Lower lobe of right lung (tissue), 2 donors: ENCODE measurements around the gene MTCL1. TPM values are rescaled to one million over a fixed set of nuclear protein-coding genes. Genes with fewer than 3 reads are reported as not detected.
A peak's percentile ranks its signal among the peaks of the same experiment; 100 is the strongest.

ENCODE experiments used
- ATAC-seq, 2 donors: fragments of 200-7000 bp; cut with Tn5 transposase; one replicate each; pipeline ENCODE4 v1.9.1; 2020 to 2022; ENCODE audit warnings: mild to moderate bottlenecking in 2 of 2, moderate library complexity in 2 of 2
- DNase-seq: peaks from one replicate; pipeline ENCODE4 v3.0.0-alpha.2; 2020
- H3K27ac ChIP-seq: fragments of 200-600 bp; one replicate; pipeline ENCODE4 v1.8.0; 2022
- H3K27me3 ChIP-seq: fragments of 200-600 bp; one replicate; pipeline ENCODE4 v1.8.0; 2022; ENCODE audit warnings: low read depth
- H3K36me3 ChIP-seq: fragments of 200-600 bp; one replicate; pipeline ENCODE4 v1.8.0; 2022; ENCODE audit warnings: mild to moderate bottlenecking
- H3K4me1 ChIP-seq: fragments of 200-600 bp; one replicate; pipeline ENCODE4 v1.8.0; 2022
- H3K4me3 ChIP-seq: fragments of 200-600 bp; one replicate; pipeline ENCODE4 v1.8.0; 2022; ENCODE audit warnings: mild to moderate bottlenecking
- H3K9me3 ChIP-seq: fragments of 200-600 bp; one replicate; pipeline ENCODE4 v1.8.0; 2022
- CTCF ChIP-seq: fragments of 200-600 bp; IDR thresholded peaks from one replicate; pipeline ENCODE4 v1.8.0; 2022; ENCODE audit warnings: antibody characterized with exemption, mild to moderate bottlenecking
- intact Hi-C: fragments of 100-400 bp; cut with DNase I; formaldehyde crosslinking; loops from one replicate; pipeline ENCODE4 v1.11.0; 2022
- long read RNA-seq: library from polyadenylated mRNA; unstranded; transcript quantifications from one replicate; pipeline ENCODE4 v2.0.0, GENCODE V29; 2021
- total RNA-seq: library from RNA; stranded (reverse); fragmentation: NEBNext Ultra II Directional; extraction: Animal tissue kit (Norgen Biotek cat#: 25700); gene quantifications from one replicate; pipeline ENCODE4 v1.2.1, GENCODE V29; 2021
- donor health status: DM: no; HTN: yes; CAD: no; lungs with severe emphysema.

The MTCL1 gene
- 7.9 TPM for total RNA-seq
- long read RNA-seq, partial matches to known transcripts, result 6 of 6 reads
- long read RNA-seq, other reads (novel, unspliced or antisense), result 0 of 6 reads

- intact Hi-C loops, result no loop called here
- Histone ChIP-seq H3K36me3 (no peaks in the 10 kb centered on the region), H3K4me3 (peak within 1 kb of the TSS; percentile 68), H3K9me3 (no peaks in the 10 kb centered on the region), H3K4me1 (peaks cover 14% of the 10 kb centered on the region), H3K27me3 (peaks cover 13% of the 10 kb centered on the region), H3K27ac (peak within 1 kb of the TSS; percentile 79)
- DNase-seq (peak; percentile 53), ATAC-seq (peak; percentile 1 to 9)
- TF ChIP-seq CTCF, result no peak
Measured at GRCh38 chr18:8705238-8705960, at the start of gene MTCL1. TSS of gene MTCL1 (plus strand) at chr18:8705556. CDS start at chr18:8705661, 105 bp downstream.

- Histone ChIP-seq H3K9me3 (no peaks in the 10 kb centered on the region), H3K27ac (no peak overlapping the region), H3K27me3 (no peaks in the 10 kb centered on the region), H3K4me1 (no peaks in the 10 kb centered on the region), H3K36me3 (no peaks in the 10 kb centered on the region), H3K4me3 (no peak overlapping the region)
- no peak for TF ChIP-seq CTCF
- DNase-seq, result no peak
- intact Hi-C loops, result no loop called here
- ATAC-seq, result no peak
Measured at GRCh38 chr18:8656232-8656631, 49.1 kb upstream of the MTCL1 start.

- Histone ChIP-seq H3K4me3 (no peak overlapping the region), H3K4me1 (no peaks in the 10 kb centered on the region), H3K9me3 (no peaks in the 10 kb centered on the region), H3K36me3 (no peaks in the 10 kb centered on the region), H3K27ac (no peak overlapping the region), H3K27me3 (peaks cover 3% of the 10 kb centered on the region)
- ATAC-seq (no peak), DNase-seq (no peak)
- TF ChIP-seq CTCF, result no peak
- intact Hi-C loops, result no loop called here
Measured at GRCh38 chr18:8657050-8657820, 48.1 kb upstream of the MTCL1 start.

- intact Hi-C loops, result no loop called here
Measured at GRCh38 chr18:8657873-8658470, 47.4 kb upstream of the MTCL1 start.

More at GRCh38 chr18:8657873-8658470, 47.4 kb upstream of the MTCL1 start:
- no peak for TF ChIP-seq CTCF
- H3K27ac ChIP-seq, result no peak overlapping the region
- no peaks in the 10 kb centered on the region for H3K36me3 ChIP-seq
- H3K27me3 ChIP-seq, result peaks cover 3% of the 10 kb centered on the region
- ATAC-seq, result no peak
- no peak overlapping the region for H3K4me3 ChIP-seq
- no peaks in the 10 kb centered on the region for H3K9me3 ChIP-seq
- DNase-seq, result no peak
- H3K4me1 ChIP-seq, result no peaks in the 10 kb centered on the region
